Measurements from ENCODE around the gene ATP6V0B.
A peak's percentile ranks its signal among the peaks of the same experiment; 100 is the strongest.

ATP6V0B gene

GRCh38 chr1:43974443-43975248, at the start of gene ATP6V0B:
ATP6V0B (plus strand) TSS chr1:43974960; CDS start chr1:43975041, 81 bp downstream.
- peak; percentile 98 for DNase-seq

- no peak for DNase-seq
Measured at GRCh38 chr1:43925846-43926245, 48.9 kb upstream of the ATP6V0B start.

GRCh38 chr1:43930168-43930948, 44.4 kb upstream of the ATP6V0B start:
- DNase-seq, result no peak

GRCh38 chr1:43930949-43931275, 43.8 kb upstream of the ATP6V0B start:
- no peak for DNase-seq

GRCh38 chr1:43931711-43932660, 42.8 kb upstream of the ATP6V0B start:
- DNase-seq, result no peak

- DNase-seq, result no peak
Measured at GRCh38 chr1:43932786-43933385, 41.9 kb upstream of the ATP6V0B start.

- no peak for DNase-seq
Measured at GRCh38 chr1:43933386-43934100, 41.2 kb upstream of the ATP6V0B start, which contains the start of gene ARTN. ARTN (plus strand) TSS chr1:43933801; CDS start chr1:43935657, 1,856 bp downstream.

GRCh38 chr1:43934101-43934985, 40.4 kb upstream of the ATP6V0B start:
- peak; percentile 83 for DNase-seq

- DNase-seq, result no peak
Measured at GRCh38 chr1:43934986-43935324, 39.8 kb upstream of the ATP6V0B start.

- DNase-seq, result no peak
Measured at GRCh38 chr1:43935711-43936427, 38.9 kb upstream of the ATP6V0B start.

- no peak for DNase-seq
Measured at GRCh38 chr1:43936431-43937151, 38.2 kb upstream of the ATP6V0B start.

- DNase-seq, result no peak
Measured at GRCh38 chr1:43937179-43937865, 37.4 kb upstream of the ATP6V0B start.

- no peak for DNase-seq
Measured at GRCh38 chr1:43938383-43938782, 36.4 kb upstream of the ATP6V0B start.

- no peak for DNase-seq
Measured at GRCh38 chr1:43938892-43939587, 35.7 kb upstream of the ATP6V0B start.

GRCh38 chr1:43942411-43942810, 32.3 kb upstream of the ATP6V0B start:
- DNase-seq, result no peak

GRCh38 chr1:43944860-43945259, 29.9 kb upstream of the ATP6V0B start:
- DNase-seq, result no peak

GRCh38 chr1:43945674-43946235, 29.0 kb upstream of the ATP6V0B start:
- DNase-seq, result no peak
